GOT3 (cell line): Measurements from ENCODE around the gene TECR.
"Not testable (repeated sequence)": the region's sequence is repeated elsewhere in the genome, so short reads cannot be mapped to it uniquely, and the experiment has no call there.

Source experiments
- DNase-seq: peaks from one replicate; lab custom pipeline; 2025; ENCODE audit warnings: mixed read lengths; lab: John Stamatoyannopoulos, UW

Gene TECR

DNA sequence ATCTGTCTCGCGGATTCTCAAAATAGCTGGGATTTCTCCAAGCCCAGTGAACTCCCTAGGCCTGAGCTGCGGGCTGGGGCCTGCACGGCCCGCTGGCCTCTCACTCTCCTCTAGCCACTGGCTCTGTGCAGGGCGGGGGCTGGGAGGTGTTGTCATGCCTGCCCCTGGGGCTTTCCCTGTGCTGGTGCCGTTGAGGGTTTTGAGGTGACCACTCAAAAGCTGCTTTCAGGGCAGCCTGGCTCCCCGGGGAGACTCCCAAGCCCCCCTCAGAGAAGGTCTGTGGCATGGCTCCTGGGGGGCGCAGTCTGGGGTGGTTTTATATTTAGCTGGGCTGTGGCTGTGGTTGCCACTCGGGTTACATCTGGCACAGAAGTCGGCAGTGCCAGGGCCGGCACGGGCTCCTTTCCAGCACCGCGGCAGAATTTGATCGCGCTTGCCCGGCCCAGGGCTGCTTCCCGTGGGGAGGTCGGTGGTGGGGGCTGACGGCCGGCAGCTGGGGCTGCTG is 32.5 kb downstream of the TECR start:
- peak; percentile 21 for DNase-seq

DNA sequence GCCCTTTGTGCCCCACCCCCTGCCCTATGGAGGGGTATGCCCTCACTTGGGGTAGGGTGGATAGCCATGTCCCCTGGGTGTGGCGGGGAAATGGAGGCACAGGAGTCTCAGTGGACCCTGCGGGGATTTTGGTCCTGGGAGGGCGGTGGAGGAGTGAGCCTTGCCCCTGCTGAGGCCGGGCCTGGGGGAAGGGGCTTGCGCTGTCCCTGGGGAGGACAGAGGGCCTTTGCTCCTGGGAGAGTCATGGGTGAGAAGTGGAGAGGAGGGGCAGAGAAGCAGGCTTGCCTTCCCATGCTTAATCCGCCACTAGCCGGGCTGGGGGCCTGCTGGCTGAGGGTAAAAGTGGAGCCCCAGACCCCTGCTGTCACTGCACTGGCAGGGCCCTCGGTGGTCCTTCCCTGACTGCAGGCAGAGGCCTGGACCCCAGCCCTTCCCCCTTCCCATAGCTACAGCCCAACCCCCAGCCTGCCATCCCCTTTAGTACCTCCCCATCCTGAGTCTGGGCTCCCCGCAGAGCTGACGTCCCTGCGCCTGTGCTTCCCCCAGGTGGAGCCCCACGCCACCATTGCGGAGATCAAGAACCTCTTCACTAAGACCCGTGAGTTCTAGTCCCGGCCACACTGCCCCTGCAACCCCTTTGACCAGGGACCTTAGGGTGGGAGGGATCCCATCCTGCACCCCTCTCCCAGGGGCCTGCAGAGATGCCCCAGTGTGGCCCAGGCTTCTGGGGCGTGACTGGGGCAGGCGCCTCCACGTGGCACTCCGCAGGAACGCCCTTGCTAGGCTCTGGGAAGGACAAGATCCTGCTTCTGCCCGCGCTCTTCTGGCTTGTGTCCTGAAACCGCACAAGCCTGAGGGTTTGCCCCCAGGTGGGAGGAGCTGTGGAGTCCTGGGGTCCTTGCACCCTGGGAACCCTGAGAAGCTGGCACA is 33.5 kb downstream of the TECR start:
- DNase-seq = no peak

DNA sequence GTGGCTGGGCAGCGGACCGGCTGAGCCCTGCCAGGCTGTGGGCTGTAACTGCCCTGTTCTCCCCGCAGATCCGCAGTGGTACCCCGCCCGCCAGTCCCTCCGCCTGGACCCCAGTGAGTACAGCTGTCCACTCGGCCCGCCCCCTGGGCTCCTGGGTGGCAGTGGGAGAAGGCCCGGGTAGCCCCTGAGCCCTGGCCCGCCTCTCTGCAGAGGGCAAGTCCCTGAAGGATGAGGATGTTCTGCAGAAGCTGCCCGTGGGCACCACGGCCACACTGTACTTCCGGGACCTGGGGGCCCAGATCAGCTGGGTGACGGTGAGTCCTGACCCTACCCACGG is 34.2 kb downstream of the TECR start:
- no peak for DNase-seq

DNA sequence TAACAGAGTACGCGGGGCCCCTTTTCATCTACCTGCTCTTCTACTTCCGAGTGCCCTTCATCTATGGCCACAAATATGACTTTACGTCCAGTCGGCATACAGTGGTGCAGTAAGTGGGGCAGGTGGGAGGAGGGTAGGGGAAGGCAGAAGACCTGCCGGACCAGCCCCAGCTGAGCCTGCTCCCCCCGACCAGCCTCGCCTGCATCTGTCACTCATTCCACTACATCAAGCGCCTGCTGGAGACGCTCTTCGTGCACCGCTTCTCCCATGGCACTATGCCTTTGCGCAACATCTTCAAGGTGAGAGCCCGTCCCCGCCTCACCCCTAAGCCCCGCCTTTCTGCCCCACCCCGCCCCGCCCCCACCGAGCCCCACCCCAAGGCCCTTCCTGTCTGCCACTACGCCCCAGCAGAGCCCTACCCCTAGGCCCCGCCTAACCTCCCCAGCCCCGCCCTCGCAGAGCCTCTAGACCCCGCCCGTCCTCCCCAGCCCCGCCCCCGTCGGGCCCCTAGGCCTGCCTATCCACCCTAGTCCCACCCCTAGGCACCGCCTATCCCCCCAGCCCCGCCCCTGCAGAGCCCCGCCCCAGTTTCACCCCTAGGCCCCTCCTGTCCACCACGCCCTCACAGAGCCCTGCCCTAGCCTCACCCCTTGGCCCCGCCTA is 34.7 kb downstream of the TECR start:
- no peak for DNase-seq

DNA sequence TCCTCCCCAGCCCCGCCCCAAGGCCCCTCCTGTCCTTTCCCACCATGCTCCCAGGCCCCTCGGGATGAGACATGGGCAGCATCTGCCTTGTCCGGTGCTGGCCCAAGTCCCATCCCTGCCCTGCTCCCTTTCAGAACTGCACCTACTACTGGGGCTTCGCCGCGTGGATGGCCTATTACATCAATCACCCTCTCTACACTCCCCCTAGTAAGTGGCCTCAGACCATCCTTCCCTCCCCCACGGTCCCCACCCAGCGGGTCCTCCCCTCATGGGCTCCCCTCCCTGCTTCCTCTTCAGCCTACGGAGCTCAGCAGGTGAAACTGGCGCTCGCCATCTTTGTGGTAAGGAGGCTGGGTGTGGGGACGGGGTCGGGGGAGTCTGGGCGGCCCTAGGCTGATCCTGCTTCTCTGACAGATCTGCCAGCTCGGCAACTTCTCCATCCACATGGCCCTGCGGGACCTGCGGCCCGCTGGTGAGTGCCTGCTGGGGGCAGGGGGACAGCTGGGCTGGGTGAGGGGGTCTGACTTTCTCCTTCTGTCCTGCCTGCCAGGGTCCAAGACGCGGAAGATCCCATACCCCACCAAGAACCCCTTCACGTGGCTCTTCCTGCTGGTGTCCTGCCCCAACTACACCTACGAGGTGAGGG is 35.4 kb downstream of the TECR start:
- not testable (repeated sequence) for DNase-seq

DNA sequence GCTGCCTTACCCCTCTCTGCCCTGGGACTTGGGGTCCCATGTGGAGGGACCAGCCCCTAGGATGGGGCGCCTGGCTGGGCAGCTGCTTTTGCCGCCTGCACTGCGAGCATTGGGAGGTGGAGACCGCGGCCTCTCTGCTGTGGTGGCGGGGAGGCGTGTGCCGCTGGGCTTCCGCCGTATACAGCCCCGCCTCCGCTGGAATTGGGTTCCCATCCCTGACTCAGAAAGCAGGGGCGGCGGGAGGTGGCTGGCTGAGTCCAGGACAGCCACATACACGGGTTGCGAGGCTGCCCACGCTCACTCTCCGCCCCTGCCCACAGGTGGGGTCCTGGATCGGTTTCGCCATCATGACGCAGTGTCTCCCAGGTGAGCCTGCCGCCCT is 35.9 kb downstream of the TECR start:
- DNase-seq = no peak

DNA sequence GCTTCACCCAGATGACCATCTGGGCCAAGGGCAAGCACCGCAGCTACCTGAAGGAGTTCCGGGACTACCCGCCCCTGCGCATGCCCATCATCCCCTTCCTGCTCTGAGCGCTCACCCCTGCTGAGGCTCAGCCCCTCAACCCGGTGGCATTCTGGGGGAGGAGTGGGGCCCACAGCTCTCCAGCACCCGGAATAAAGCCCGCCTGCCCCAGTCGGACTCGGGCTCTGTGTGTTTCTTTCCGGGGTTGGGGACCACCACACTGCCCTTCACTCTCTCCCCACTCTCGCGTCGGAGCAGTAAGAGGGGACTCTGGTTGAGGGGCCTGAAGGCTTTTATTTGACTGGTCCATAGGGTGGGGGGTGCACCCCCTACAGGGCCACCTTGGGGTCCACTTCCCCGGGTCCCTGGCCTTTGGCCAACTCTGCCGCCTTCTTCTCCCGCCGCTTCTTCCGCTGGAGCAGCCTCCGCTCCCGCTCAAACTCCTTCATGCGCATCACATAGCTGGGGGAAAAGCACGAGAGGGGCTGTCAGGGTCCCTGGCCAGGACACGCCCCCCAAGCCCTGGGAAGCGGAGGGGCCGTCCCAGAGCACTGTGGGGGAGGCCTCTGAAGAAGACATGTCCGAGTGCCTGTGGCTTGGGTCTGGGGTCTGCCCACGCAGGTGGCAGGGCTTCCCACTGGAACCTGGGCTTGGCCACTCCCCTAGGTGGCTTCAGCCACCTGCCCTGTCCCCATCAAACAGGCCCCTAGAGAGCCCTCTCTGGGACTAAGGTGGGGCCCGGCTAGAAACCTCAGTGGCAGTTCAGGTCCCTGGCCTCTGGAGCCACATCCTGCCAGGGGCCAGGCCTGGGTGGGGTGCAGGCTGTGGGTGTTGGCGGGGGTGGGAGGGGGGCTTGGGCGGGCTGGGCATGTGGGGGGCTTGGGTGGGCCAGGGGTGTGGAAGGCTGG is 36.6 kb downstream of the TECR start:
- no peak for DNase-seq

DNA sequence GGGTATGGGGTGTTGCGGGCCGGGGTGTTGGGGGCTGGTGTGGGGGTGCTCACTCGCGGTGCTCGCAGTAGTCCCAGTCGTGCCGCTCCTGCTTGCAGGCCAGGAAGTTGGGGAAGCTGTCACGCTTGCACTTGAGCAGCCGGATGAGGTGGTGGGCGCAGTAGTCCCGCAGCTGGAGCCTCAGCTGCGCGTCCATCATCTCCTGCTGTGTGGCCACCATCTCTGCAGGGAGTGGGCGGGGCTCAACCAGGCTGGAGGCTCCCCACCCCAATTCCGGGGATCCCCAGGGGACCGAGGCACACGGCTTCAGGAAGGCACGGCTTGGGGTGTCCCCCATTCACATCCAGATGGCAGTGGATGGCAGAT is 37.3 kb downstream of the TECR start:
- no peak for DNase-seq

DNA sequence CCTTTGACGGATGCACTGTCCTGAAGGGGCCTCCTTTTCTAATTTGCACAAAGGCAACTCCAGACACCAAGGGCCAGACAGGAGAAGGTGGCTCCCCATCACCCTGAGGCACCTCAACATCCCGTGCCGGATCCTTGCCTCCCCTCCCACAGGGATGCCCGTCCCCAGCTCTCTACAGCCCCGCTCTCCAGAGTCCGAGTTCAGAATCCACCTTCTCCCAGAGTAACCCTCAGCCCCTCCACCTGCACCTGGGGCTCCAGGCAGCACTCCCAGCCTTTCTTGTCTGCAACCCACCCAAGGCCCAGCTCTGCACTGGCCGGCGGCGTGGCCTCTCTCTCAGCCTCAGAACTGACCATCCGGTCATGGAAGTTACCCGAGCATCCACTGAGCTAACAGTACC is 37.7 kb downstream of the TECR start:
- DNase-seq = no peak

DNA sequence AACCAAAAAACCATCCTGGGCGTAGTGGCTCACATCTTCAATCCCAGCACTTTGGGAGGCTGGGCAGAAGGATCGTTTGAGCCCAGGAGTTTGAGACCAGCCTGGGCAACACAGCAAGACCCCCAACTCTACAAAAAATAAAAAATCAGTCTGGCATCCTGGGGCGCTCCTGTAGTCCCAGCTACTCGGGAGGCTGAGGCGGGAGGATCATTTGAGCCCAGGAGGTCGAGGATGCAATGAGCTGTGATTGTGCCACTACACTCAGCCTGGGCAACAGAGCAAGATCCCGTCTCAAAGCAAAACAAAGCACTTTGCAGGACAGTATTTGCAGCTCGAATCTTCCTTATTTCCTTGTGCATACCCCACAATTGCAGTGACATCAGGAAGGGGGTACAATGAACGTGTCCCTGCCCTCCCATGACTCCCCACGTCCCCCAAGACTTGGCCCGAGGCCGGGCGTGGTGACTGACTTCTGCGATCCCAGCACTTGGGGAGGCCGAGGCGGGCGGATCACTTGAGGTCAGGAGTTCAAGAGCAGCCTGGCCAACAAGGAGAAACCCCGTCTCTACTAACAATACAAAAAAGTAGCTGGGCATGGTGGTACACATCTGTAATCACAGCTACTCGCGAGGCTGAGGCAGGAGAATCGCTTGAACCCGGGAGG is 41.6 kb downstream of the TECR start:
- DNase-seq = no peak

DNA sequence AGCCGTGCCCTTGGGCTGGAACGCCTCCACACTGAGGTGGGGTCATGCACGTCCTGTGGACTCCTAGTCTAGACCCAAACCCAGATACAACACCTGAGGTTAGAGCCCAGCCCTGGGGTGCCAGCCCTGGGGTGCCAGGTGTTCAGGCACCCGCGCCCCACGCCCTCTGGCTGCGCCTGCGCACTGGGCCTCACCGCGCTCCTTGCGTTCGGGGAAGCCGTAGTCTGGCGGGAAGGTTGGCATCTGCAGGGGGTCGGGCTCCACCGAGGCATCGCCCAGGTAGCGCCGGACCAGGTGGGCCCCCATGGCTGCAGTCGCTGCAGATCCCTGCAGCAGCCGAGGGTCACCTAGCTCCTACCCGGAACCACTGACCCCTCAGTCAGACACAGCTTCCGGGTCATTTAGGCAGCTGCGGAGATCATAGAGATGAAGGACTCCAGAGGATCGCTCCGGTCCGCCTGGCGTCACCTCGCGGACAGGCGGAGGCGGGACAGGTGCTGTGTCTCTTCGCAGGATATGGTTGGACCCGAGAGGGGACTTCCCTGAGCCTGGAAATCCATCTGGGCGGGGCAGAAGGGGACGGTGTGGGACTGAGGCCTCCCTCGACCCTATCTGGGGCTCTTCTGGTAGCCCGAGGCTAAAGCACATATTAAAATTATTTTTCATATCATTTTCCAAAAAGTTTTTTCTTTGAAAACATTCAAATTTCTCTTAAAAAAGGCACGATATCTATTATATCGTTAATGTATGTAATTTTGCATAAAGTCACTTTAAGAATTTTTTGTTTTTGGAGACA is 42.5 kb downstream of the TECR start, which contains the start of gene NDUFB7:
Gene NDUFB7 (minus strand): TSS at position 372 of the 796 bp plus-strand sequence. CDS start 66 bp downstream, at position 306.
- peak; percentile 69 for DNase-seq

DNA sequence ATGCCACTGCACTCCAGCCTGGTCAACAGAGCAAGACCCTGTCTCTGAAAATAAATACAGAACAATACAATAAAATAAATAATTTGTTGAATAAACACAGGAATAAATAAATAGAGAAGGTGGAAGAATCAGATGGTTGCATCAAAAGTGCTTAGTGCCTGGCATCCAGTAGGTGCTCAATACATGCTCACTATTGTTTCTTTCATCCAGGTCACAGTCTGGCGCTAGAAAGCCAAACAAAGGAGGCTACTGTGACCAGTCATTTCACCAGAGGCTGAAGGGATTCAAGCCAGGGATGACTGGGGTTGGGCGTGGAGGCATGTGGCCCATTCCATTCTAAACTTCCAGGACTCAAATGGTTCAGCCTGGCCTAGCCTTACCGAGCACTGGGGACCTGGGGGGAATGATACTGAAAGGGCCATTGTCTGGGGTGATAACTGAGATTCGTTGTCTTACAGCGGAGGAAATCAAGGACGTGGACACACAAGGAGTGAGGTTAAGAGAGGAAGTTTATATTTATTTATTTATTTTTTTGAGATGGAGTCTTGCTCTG is 46.1 kb downstream of the TECR start:
- no peak for DNase-seq

DNA sequence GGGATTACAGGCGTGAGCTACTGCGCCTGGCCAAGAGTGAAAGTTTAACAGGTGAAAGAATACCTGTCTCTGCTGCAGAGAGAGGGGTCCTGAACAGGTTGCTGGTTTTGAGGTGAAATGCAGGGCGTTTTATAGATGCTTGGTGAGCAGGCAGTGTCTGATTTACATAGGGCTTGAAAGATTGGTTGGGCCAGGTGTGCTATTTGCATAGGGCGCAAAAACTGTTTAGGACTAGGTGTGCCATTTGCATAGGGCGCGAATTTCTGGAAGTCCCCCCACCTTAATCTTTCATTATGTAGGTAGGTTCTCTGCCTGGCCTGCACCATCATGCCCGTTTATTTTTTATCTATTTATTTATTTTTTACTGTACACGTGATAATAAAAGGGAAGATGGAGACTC is 47.0 kb downstream of the TECR start:
- DNase-seq = no peak

DNA sequence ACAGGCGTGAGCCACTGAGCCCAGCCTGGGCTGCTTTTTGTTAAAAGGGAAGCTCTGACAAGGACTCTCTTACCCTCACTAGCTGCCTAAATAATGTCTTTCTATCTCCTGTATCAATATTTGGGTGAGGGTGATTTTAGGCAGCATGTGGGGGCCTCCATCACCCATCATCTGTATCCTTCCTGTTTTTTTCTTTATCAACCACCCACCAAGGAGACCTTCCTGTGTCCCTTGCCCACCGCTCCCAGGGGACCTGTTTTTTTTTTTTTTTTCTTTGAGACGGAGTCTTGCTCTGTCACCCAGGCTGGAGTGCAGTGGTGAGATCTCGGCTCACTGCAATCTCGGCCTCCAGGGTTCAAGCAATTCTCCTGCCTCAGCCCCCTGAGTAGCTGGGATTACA is 47.9 kb downstream of the TECR start:
- DNase-seq = no peak

DNA sequence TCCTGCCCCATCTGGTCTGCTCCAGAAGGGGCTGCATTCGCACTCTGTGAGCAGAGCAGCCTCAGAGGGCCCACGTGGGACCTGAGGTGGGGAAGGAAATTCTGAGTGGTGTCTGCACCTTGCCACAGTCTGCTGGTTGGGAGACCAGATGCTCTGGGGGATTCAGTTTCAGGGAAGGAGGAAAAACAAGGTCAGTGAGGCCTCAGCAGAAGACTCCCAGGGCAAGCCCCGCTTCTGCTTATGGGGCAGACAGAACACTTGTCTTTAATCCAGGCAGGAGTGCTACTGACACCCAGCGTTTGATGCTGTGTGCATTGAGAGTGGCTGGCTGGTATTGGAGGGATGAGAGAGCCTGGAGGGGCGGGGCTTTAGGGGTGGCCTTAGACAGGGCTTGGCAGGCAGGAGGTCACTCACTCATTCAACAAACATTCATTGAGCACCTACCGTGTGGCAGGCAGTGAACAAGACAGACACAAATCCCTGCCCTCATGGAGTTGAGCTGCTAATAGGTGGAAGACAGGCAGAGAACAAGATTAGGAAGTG is 48.6 kb downstream of the TECR start:
- DNase-seq = no peak

DNA sequence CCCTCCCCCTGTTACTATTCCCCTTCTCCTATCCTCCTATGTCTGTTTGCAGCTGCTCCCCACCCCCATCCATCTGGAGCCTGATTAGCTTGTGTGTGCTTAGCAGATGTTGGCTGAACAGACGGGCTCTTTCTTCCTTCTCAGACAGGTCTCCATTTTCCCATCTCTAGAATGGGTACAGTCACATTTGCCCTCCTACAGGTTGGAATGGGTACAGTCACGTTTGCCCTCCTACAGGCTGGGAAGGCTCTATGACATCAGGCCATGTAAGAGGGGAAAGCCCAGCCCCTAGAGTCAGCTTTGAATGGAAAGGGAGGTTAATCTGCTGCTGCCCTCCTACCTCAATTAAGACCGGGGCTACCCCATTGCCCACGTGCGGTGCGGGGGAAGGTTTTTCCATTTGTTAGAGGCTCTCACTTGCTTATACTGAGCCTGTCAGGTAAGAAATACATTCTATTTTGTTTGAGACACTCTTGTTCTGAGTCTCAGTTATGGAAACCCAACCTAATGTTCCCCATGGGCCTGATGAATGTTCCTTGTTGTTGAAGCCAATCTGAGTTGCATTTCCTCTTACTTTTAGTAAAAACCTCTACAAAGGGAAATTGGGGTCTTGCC is 51.3 kb downstream of the TECR start:
- DNase-seq = no peak

DNA sequence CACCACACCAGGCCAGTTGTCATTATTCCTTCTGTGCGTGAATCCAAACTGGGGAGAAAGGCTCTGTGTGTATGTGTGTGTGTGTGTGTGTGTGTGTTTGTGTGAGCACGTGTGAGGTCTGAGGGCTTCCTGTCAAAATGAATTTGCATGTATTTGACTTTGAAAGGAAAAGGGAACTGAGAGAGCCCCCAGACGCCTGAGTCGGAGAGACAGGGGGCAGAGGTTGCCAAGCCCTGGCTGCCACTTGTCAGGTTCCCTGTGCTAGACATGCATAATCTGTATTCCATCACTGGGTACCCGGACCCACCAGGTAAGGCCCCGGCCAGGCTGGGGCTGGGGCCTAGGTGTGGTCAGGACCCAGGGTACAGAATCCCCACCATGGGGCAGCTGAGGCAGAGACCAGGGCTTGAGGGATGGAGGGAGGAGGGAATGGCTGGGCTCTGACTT is 53.5 kb downstream of the TECR start, which contains the start of gene CLEC17A:
Gene CLEC17A (plus strand): TSS at position 191 of the 447 bp plus-strand sequence. CDS start 77 bp downstream, at position 268.
- no peak for DNase-seq

DNA sequence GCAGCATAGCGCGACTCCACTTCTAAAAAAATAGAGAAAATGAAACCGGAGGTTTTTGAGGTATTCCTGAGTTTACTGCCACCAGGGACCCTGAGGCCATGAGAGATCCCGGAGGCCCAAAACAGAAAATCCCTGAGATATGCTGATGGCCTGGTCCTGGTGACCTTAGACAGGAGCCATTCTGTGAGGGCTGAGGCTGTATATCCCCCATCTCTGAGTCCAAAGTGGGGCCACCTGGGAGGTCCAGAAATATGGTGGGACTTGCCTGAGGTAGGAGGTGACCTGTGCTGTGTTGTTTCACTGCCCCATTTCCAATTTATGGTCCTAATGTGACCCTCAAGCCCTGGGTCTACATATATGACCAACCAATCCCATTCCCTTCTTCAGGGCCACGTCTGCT is 55.0 kb downstream of the TECR start:
- not testable (repeated sequence) for DNase-seq

DNA sequence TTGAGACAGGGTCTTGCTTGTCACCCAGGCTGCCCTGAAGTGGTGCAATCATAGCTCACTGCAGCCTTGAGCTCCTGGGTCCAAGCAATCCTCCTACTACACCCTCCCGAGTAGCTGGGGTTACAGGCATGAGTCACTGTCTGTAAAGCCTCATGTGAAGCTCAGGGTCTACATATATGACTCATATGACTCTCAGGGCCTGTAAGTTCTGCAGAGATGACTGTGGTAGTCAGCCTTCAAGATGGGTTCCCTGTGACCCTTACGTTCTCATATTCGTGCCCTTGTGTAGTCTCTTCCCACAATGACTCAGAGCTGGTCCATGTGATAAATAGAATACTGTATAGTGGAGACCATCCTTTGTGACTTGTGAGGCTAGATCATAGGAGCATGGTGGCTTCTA is 55.8 kb downstream of the TECR start:
- DNase-seq = not testable (repeated sequence)
